Heart left ventricle (tissue), 16 donors: ENCODE data around the gene KLHL2. TPM values are rescaled to one million over a fixed set of nuclear protein-coding genes. Genes with fewer than 3 reads are reported as not detected.

ENCODE experiments used
- ATAC-seq, 4 donors: fragments of 200-7000 bp; cut with Tn5 transposase; one replicate each; pipeline ENCODE4 v1.9.1; 2020 to 2022; ENCODE audit warnings: moderate library complexity in 4 of 4, mild to moderate bottlenecking in 3 of 4, moderate number of reproducible peaks in 1 of 4
- DNase-seq, 5 donors: peaks; one replicate each; pipeline ENCODE4 v3.0.0-alpha.2; 2020
- H3K27ac ChIP-seq, 12 donors: fragments of 200-600 bp; sonication (generic) in 4 of 12; one replicate each; pipeline versions ENCODE4 v1.5.0 to v1.8.0; 2016 to 2022; ENCODE audit warnings: mild to moderate bottlenecking in 2 of 12
- H3K27me3 ChIP-seq, 9 donors: fragments of 200-600 bp; sonication (generic) in 2 of 9; one replicate each; pipeline versions ENCODE4 v1.5.1 to v1.8.0; 2016 to 2022; ENCODE audit warnings: mild to moderate bottlenecking in 3 of 9
- H3K36me3 ChIP-seq, 9 donors: fragments of 200-600 bp; sonication (generic) in 2 of 9; one replicate each; pipeline versions ENCODE4 v1.5.0 to v1.8.0; 2018 to 2022; ENCODE audit warnings: mild to moderate bottlenecking in 2 of 9
- H3K4me1 ChIP-seq, 12 donors: fragments of 200-600 bp; sonication (generic) in 4 of 12; one replicate each; pipeline versions ENCODE4 v1.5.0 to v1.8.0; 2016 to 2022; ENCODE audit warnings: mild to moderate bottlenecking in 3 of 12
- H3K4me3 ChIP-seq, 12 donors: fragments of 200-600 bp; sonication (generic) in 4 of 12; one replicate each; pipeline versions ENCODE4 v1.5.0 to v1.8.0; 2017 to 2022; ENCODE audit warnings: mild to moderate bottlenecking in 9 of 12, moderate library complexity in 4 of 12
- H3K9me3 ChIP-seq, 12 donors: fragments of 200-600 bp; sonication (generic) in 4 of 12; one replicate each; pipeline versions ENCODE4 v1.5.0 to v1.8.0; 2016 to 2022; ENCODE audit warnings: mild to moderate bottlenecking in 1 of 12
- CTCF ChIP-seq, 12 donors: fragments of 200-600 bp; sonication (generic) in 4 of 12; IDR thresholded peaks; one replicate each; pipeline versions ENCODE4 v1.5.0 to v1.8.0; 2018 to 2022; ENCODE audit warnings: antibody characterized with exemption in 12 of 12, mild to moderate bottlenecking in 5 of 12
- POLR2A ChIP-seq, 2 donors: fragments of 450-650 bp; IDR thresholded peaks; one replicate each; pipeline ENCODE4 v1.6.1; 2017; ENCODE audit warnings: antibody characterized with exemption in 2 of 2, mild to moderate bottlenecking in 2 of 2, moderate library complexity in 2 of 2
- WGBS, 4 donors: extraction: QIAGEN DNeasy Blood & Tissue Kit in 2 of 4; methylation state at CpG; one replicate each; pipeline versions ENCODE4 v1.1.5 to v1.1.7; 2013 to 2018; 5-methylcytosine and 5-hydroxymethylcytosine counted together
- intact Hi-C, 10 donors: fragments of 100-400 bp; cut with DNase I; formaldehyde crosslinking; loops; one replicate each; pipeline versions ENCODE4 v1.11.1 to v1.14.2; 2022
- polyA plus RNA-seq, 2 donors: library from polyadenylated mRNA; stranded (reverse); fragments of 200-250 nt; gene quantifications; one replicate each; pipeline ENCODE4 v1.2.3, GENCODE V29; 2013
- total RNA-seq, 9 donors: library from RNA; depleted of rRNA in 2 of 9; stranded (reverse); fragments of >200 nt in 2 of 9; fragmentation: NEBNext Ultra II Directional in 3 of 9; extraction: Animal tissue kit (Norgen Biotek cat#: 25700) in 3 of 9; gene quantifications; one replicate each; pipeline versions ENCODE4 v1.1.0 to v1.2.4, GENCODE V29; 2016 to 2023
- donor health status: ischemic (EF 13 %, LVEDD 7.1; RV severe dilation, severe dysfunction).
- donor health status: healthy with polysubstance abuse.
- donor health status: DM: no; HTN: yes; CAD: no.
- donor health status: DM: no; HTN: no; CAD: no.
- donor health status: ischemic (EF 25% LVEDD 6.9; RV normal size, moderate dysfunction).
- donor health status: ischemic (EF 25% LVEDD 5.7; RV mildly dilated, moderate dysfunction).
- donor health status: healthy.
- donor health status: DM: yes; HTN: yes; CAD: no.
- donor health status: ischemic (EF 35%, LVEDD 5.7; RV mildly dilated, moderate dysfunction).
- donor health status: nonischemic (EF 11% LVEDD 7.7; RV severe dilation, severe dysfunction).
- donor health status: DM: yes; HTN: yes; CAD: no.
- donor health status: PGD.
- donor health status: ischemic (EF 29% LVEDD 5.4; RV normal size, mild dysfunction).
- donor health status: nonischemic (EF 23%, LVEDD 6.1; RV moderate dilation, normal function).

Gene KLHL2
- total and polyA plus RNA-seq, 11 donors, result 4.0 to 18.6 (median 10.8) TPM

- Histone ChIP-seq H3K9me3 (no peaks in the 10 kb centered on the region), H3K27ac (no peak overlapping the region), H3K27me3 (peaks cover 0 to 20% (median 0%) of the 10 kb centered on the region in 9 donors), H3K4me1 (peaks cover 0 to 17% (median 0%) of the 10 kb centered on the region in 12 donors), H3K36me3 (no peaks in the 10 kb centered on the region), H3K4me3 (no peak overlapping the region)
- WGBS, 4 donors, result 64 to 77% (median 71%) methylated on average over 2 of the region's 2 CpGs
- intact Hi-C loops, result loop anchor here in 8 of 10 donors (5.0 to 10.0 kb wide), 3 partner anchors 103 to 108 kb away; no protein-coding TSS in a partner anchor
- ATAC-seq, result peak in 2 of 4 donors; percentile 50 to 58
- no peak for DNase-seq
- TF ChIP-seq CTCF (IDR thresholded peaks at IDR 0.05) (no peak), POLR2A (IDR thresholded peaks at IDR 0.05) (no peak)
These were observed 152.1 kb downstream of the KLHL2 start for GRCh38 chr4:165359506-165359905.

- TF ChIP-seq CTCF (IDR thresholded peaks at IDR 0.05), result no peak
- TF ChIP-seq POLR2A (IDR thresholded peaks at IDR 0.05), result no peak
- Histone ChIP-seq H3K36me3 (no peaks in the 10 kb centered on the region), H3K4me3 (no peak overlapping the region), H3K4me1 (peaks cover 0 to 17% (median 0%) of the 10 kb centered on the region in 12 donors), H3K27me3 (peaks cover 0 to 20% (median 0%) of the 10 kb centered on the region in 9 donors), H3K9me3 (no peaks in the 10 kb centered on the region), H3K27ac (peak overlapping the region in 1 of 12 donors; percentile 33)
- WGBS, 4 donors, result 40 to 62% (median 57%) methylated on average over 6 of the region's 6 CpGs
- intact Hi-C loops, result no loop called here
- ATAC-seq (peak in 1 of 4 donors; percentile 59), DNase-seq (no peak)
These were observed 152.8 kb downstream of the KLHL2 start for GRCh38 chr4:165360041-165360695.

- peaks cover 0 to 17% (median 0%) of the 10 kb centered on the region in 12 donors for H3K4me1 ChIP-seq
- H3K27me3 ChIP-seq, result peaks cover 0 to 20% (median 0%) of the 10 kb centered on the region in 9 donors
- H3K36me3 ChIP-seq, result no peaks in the 10 kb centered on the region
- ATAC-seq (no peak), DNase-seq (no peak)
- H3K27ac ChIP-seq, result no peak overlapping the region
- intact Hi-C loops, result no loop called here
- WGBS, 4 donors, result 85 to 89% (median 89%) methylated on average over 7 of the region's 7 CpGs
- H3K4me3 ChIP-seq, result no peak overlapping the region
- TF ChIP-seq POLR2A (IDR thresholded peaks at IDR 0.05), result no peak
- no peak for TF ChIP-seq CTCF (IDR thresholded peaks at IDR 0.05)
- no peaks in the 10 kb centered on the region for H3K9me3 ChIP-seq
These were observed 153.8 kb downstream of the KLHL2 start for GRCh38 chr4:165360985-165361670.

- ATAC-seq (no peak), DNase-seq (no peak)
- intact Hi-C loops, result no loop called here
- peaks cover 0 to 20% (median 0%) of the 10 kb centered on the region in 9 donors for H3K27me3 ChIP-seq
- peaks cover 0 to 17% (median 0%) of the 10 kb centered on the region in 12 donors for H3K4me1 ChIP-seq
- H3K36me3 ChIP-seq, result no peaks in the 10 kb centered on the region
- H3K9me3 ChIP-seq, result no peaks in the 10 kb centered on the region
- no peak overlapping the region for H3K4me3 ChIP-seq
- 77 to 85% (median 81%) methylated on average over 2 of the region's 2 CpGs for WGBS, 4 donors
- no peak overlapping the region for H3K27ac ChIP-seq
- TF ChIP-seq POLR2A (IDR thresholded peaks at IDR 0.05), result no peak
- no peak for TF ChIP-seq CTCF (IDR thresholded peaks at IDR 0.05)
These were observed 154.4 kb downstream of the KLHL2 start for GRCh38 chr4:165361810-165362209.
